SK-N-SH (cell line): ENCODE measurements around the gene CEACAM1. TPM values are rescaled to one million over a fixed set of nuclear protein-coding genes. Genes with fewer than 3 reads are reported as not detected.

Experiments
- CTCF ChIA-PET: fragments of 300-600, 350-600 bp; formaldehyde crosslinking; extraction: SDS; loops from one replicate; lab custom pipeline; 2021; lab: Yijun Ruan, JAX
- POLR2A ChIA-PET: fragments of 350-600 bp; sonication (Branson Sonifier 250); formaldehyde crosslinking; extraction: SDS; loops from one replicate; lab custom pipeline; 2020; ENCODE audit warnings: antibody characterized with exemption, inconsistent platforms; lab: Yijun Ruan, JAX
- DNase-seq: peaks from one replicate; pipeline ENCODE4 v3.0.0; 2012
- H2AFZ ChIP-seq: fragments of 200-600 bp; sonication (generic); 2 replicates; pipeline ENCODE4 v1.8.1; 2016; ENCODE audit warnings: antibody characterized with exemption, mild to moderate bottlenecking, low read depth
- H3F3A ChIP-seq: fragments of 200-600 bp; sonication (generic); replicated peaks from 2 replicates; pipeline ENCODE3; 2016; ENCODE audit warnings: antibody characterized with exemption, mild to moderate bottlenecking; ENCODE audit not compliant: insufficient read depth
- H3K27ac ChIP-seq, 2 experiments: fragments of 200-500 bp in 1 of 2; fragments of 200-600 bp in 1 of 2; sonication (Bioruptor generic) in 1 of 2; sonication (generic), shearing (Covaris generic) in 1 of 2; 2 replicates each; pipeline versions ENCODE4 v1.5.1 to v1.6.1; 2014 to 2016; ENCODE audit warnings: low read depth in 2 of 2, inconsistent platforms in 1 of 2, low read length in 1 of 2, mild to moderate bottlenecking in 1 of 2, mixed read lengths in 1 of 2
- H3K27me3 ChIP-seq: fragments of 200-600 bp; sonication (generic), shearing (Covaris generic); 2 replicates; pipeline ENCODE4 v1.6.1; 2016; ENCODE audit warnings: mixed run types; ENCODE audit not compliant: insufficient read depth
- H3K36me3 ChIP-seq, 2 experiments: fragments of 200-500 bp in 1 of 2; fragments of 200-600 bp in 1 of 2; sonication (Bioruptor generic) in 1 of 2; sonication (generic) in 1 of 2; replicated peaks in 1 of 2; 2 replicates each; pipeline versions ENCODE3 to v1.5.1; 2014 to 2016; ENCODE audit warnings: low read length in 1 of 2, mild to moderate bottlenecking in 1 of 2; ENCODE audit not compliant: insufficient read depth in 2 of 2, control insufficient read depth in 1 of 2
- H3K4me1 ChIP-seq, 2 experiments: fragments of 200-500 bp in 1 of 2; fragments of 200-600 bp in 1 of 2; sonication (Bioruptor generic) in 1 of 2; sonication (generic), shearing (Covaris generic) in 1 of 2; 2 replicates each; pipeline versions ENCODE4 v1.5.1 to v1.6.1; 2014 to 2016; ENCODE audit warnings: low read depth in 1 of 2, low read length in 1 of 2, mixed run types in 1 of 2; ENCODE audit not compliant: insufficient read depth in 2 of 2, control insufficient read depth in 1 of 2
- H3K4me2 ChIP-seq: fragments of 200-600 bp; sonication (generic), shearing (Covaris generic); 2 replicates; pipeline ENCODE4 v1.6.1; 2017; ENCODE audit warnings: mixed run types
- H3K4me3 ChIP-seq, 2 experiments: fragments of 200-500 bp in 1 of 2; fragments of 200-600 bp in 1 of 2; sonication (Bioruptor generic) in 1 of 2; sonication (generic), shearing (Covaris generic) in 1 of 2; 2 replicates each; pipeline versions ENCODE4 v1.5.1 to v1.8.1; 2014 to 2016; ENCODE audit warnings: low read depth in 2 of 2, inconsistent platforms in 1 of 2, low read length in 1 of 2, mild to moderate bottlenecking in 1 of 2, mixed read lengths in 1 of 2, moderate library complexity in 1 of 2
- H3K79me2 ChIP-seq: fragments of 200-600 bp; sonication (generic); 2 replicates; pipeline ENCODE4 v1.8.1; 2017; ENCODE audit warnings: mild to moderate bottlenecking; ENCODE audit not compliant: insufficient read depth
- H3K9ac ChIP-seq: fragments of 200-600 bp; sonication (generic); 2 replicates; pipeline ENCODE4 v1.6.1; 2017; ENCODE audit warnings: mixed run types
- H3K9me2 ChIP-seq: fragments of 200-600 bp; sonication (generic); 2 replicates; pipeline ENCODE4 v1.6.1; 2017; ENCODE audit warnings: mixed run types
- H3K9me3 ChIP-seq: fragments of 200-600 bp; sonication (generic); 2 replicates; pipeline ENCODE4 v1.6.1; 2017; ENCODE audit warnings: mixed run types, mild to moderate bottlenecking, moderate library complexity
- H4K20me1 ChIP-seq: fragments of 200-600 bp; sonication (generic); 2 replicates; pipeline ENCODE4 v1.6.1; 2017; ENCODE audit warnings: mild to moderate bottlenecking, mixed run types; ENCODE audit not compliant: insufficient read depth
- CHD2 ChIP-seq: fragments of 150-350 bp; IDR thresholded peaks from 2 replicates; pipeline ENCODE4 v1.6.1; 2018; ENCODE audit warnings: low read length; ENCODE audit not compliant: partially characterized antibody
- ELF1 ChIP-seq: IDR thresholded peaks from 2 replicates; pipeline ENCODE4 v1.4.0; 2012
- FOSL2 ChIP-seq: IDR thresholded peaks from 2 replicates; pipeline ENCODE4 v1.4.0; 2012; ENCODE audit warnings: low read depth, mild to moderate bottlenecking, moderate library complexity, borderline replicate concordance
- FOXM1 ChIP-seq: IDR thresholded peaks from 2 replicates; pipeline ENCODE4 v1.4.0; 2012; ENCODE audit warnings: low read depth, mild to moderate bottlenecking
- GABPA ChIP-seq: IDR thresholded peaks from 2 replicates; pipeline ENCODE4 v1.4.0; 2012; ENCODE audit warnings: low read depth, mild to moderate bottlenecking
- GATA2 ChIP-seq: sonication (generic); formaldehyde crosslinking; IDR thresholded peaks from 2 replicates; pipeline ENCODE4 v1.5.0; 2020; ENCODE audit warnings: mild to moderate bottlenecking, missing genetic modification reagents
- MEF2A ChIP-seq: IDR thresholded peaks from 2 replicates; pipeline ENCODE4 v1.4.0; 2012; ENCODE audit warnings: low read depth, borderline replicate concordance
- MXI1 ChIP-seq: IDR thresholded peaks from 2 replicates; pipeline ENCODE4 v1.6.1; 2012; ENCODE audit warnings: mild to moderate bottlenecking, low read depth, low read length, improper control_type of control experiment
- NRF1 ChIP-seq: IDR thresholded peaks from 2 replicates; pipeline ENCODE4 v1.6.1; 2012; ENCODE audit warnings: low read depth, mild to moderate bottlenecking, low read length
- POLR2AphosphoS5 ChIP-seq: IDR thresholded peaks from 2 replicates; pipeline ENCODE4 v1.6.1; 2012; ENCODE audit warnings: low read depth, low read length
- RAD21 ChIP-seq: IDR thresholded peaks from 2 replicates; pipeline ENCODE4 v1.6.1; 2012; ENCODE audit warnings: mild to moderate bottlenecking, low read length
- RCOR1 ChIP-seq: fragments of 150-350 bp; IDR thresholded peaks from 2 replicates; pipeline ENCODE4 v1.6.1; 2017; ENCODE audit warnings: antibody characterized with exemption, low read length
- RFX5 ChIP-seq: IDR thresholded peaks from 2 replicates; pipeline ENCODE4 v1.6.1; 2012; ENCODE audit warnings: mild to moderate bottlenecking, improper control_type of control experiment, low read length
- RXRA ChIP-seq: IDR thresholded peaks from 2 replicates; pipeline ENCODE4 v1.4.0; 2012; ENCODE audit warnings: low read depth, mild to moderate bottlenecking, borderline replicate concordance
- SIN3A ChIP-seq: IDR thresholded peaks from 2 replicates; pipeline ENCODE4 v1.6.1; 2012; ENCODE audit warnings: low read depth, mild to moderate bottlenecking, low read length, moderate library complexity, borderline replicate concordance
- SMC3 ChIP-seq: IDR thresholded peaks from 2 replicates; pipeline ENCODE4 v1.6.1; 2012; ENCODE audit warnings: low read depth, low read length, improper control_type of control experiment
- TAF1 ChIP-seq: IDR thresholded peaks from 2 replicates; pipeline ENCODE4 v1.6.1; 2012; ENCODE audit warnings: low read depth, mild to moderate bottlenecking, low read length, moderate library complexity, borderline replicate concordance
- TCF12 ChIP-seq: IDR thresholded peaks from 2 replicates; pipeline ENCODE4 v1.4.0; 2012
- TEAD4 ChIP-seq: IDR thresholded peaks from 2 replicates; pipeline ENCODE4 v1.4.0; 2012; ENCODE audit warnings: mild to moderate bottlenecking, borderline replicate concordance; ENCODE audit not compliant: insufficient read depth
- YY1 ChIP-seq: IDR thresholded peaks from 2 replicates; pipeline ENCODE4 v1.4.0; 2012; ENCODE audit warnings: low read depth, mild to moderate bottlenecking
- ZBTB33 ChIP-seq: IDR thresholded peaks from 2 replicates; pipeline ENCODE4 v1.4.0; 2012; ENCODE audit warnings: low read depth, borderline replicate concordance
- WGBS: methylation state at CpG from one replicate; pipeline ENCODE4 v1.1.6; 2017; ENCODE audit warnings: low lambda C conversion rate; 5-methylcytosine and 5-hydroxymethylcytosine counted together
- polyA plus RNA-seq, 3 experiments: library from polyadenylated mRNA; depleted of rRNA; stranded (reverse); fragments of >200 nt; gene quantifications; 2 replicates each; pipeline ENCODE4 v1.2.3, GENCODE V29; 2012
- TF ChIP-seq, protein P1 (sequence below): IDR thresholded peaks from 2 replicates; pipeline ENCODE4; 2012
- TF ChIP-seq, protein P2 (sequence below): IDR thresholded peaks from 2 replicates; pipeline ENCODE4 v1.4.0; 2012; ENCODE audit warnings: low read depth

The CEACAM1 gene
- polyA plus RNA-seq, 1 of the 3 experiments (the other 2 are of a cell fraction) = 0.53 TPM

DNA sequence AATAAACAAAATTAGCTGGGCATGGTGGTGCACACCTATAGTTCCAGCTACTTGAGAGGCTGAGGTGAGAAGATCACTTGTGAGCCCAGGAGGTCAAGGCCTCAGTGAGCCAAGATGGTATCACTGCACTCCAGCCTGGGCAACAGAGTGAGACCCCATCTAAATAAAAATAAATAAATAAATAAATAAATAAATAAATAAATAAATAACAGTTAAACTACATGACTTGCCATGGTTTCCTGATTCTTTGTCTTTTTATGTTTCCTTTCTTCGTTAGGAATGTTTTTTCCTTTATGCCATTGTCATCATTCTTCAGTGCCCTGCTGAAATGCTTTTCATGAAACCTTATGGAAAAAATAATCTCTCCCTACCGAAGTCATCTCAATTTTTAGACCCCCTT is 50.3 kb downstream of the CEACAM1 start:
- Histone ChIP-seq H3K27ac (no peak overlapping the region), H3K27me3 (no peaks in the 10 kb centered on the region)
- TF ChIP-seq, protein P1, sequence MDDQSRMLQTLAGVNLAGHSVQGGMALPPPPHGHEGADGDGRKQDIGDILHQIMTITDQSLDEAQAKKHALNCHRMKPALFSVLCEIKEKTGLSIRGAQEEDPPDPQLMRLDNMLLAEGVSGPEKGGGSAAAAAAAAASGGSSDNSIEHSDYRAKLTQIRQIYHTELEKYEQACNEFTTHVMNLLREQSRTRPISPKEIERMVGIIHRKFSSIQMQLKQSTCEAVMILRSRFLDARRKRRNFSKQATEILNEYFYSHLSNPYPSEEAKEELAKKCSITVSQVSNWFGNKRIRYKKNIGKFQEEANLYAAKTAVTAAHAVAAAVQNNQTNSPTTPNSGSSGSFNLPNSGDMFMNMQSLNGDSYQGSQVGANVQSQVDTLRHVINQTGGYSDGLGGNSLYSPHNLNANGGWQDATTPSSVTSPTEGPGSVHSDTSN = no peak
- TF ChIP-seq ELF1 (no peak), ZBTB33 (no peak), TCF12 (no peak), SMC3 (no peak), TAF1 (no peak), FOXM1 (no peak), YY1 (no peak), POLR2AphosphoS5 (no peak), RXRA (no peak), RFX5 (no peak)
- TF ChIP-seq, all 33 proteins: peak for 0
- no peaks in the 10 kb centered on the region for H3K9me3 ChIP-seq
- H4K20me1 ChIP-seq = no peaks in the 10 kb centered on the region
- no peaks in the 10 kb centered on the region for H3K9me2 ChIP-seq
- no peak overlapping the region for H3K4me3 ChIP-seq
- POLR2A ChIA-PET = no interaction called here
- DNase-seq = no peak
- WGBS = 84% methylated on average over 2 of the region's 2 CpGs
- CTCF ChIA-PET = no interaction called here
- H3K36me3 ChIP-seq = no peaks in the 10 kb centered on the region
- no peak overlapping the region for H2AFZ ChIP-seq
- H3K4me1 ChIP-seq = peaks cover 0 to 4% of the 10 kb centered on the region in 2 experiments; a peak in 2 of 4 replicates
- no peaks in the 10 kb centered on the region for H3F3A ChIP-seq
- no peak overlapping the region for H3K4me2 ChIP-seq
- no peaks in the 10 kb centered on the region for H3K79me2 ChIP-seq
- no peak overlapping the region for H3K9ac ChIP-seq

DNA sequence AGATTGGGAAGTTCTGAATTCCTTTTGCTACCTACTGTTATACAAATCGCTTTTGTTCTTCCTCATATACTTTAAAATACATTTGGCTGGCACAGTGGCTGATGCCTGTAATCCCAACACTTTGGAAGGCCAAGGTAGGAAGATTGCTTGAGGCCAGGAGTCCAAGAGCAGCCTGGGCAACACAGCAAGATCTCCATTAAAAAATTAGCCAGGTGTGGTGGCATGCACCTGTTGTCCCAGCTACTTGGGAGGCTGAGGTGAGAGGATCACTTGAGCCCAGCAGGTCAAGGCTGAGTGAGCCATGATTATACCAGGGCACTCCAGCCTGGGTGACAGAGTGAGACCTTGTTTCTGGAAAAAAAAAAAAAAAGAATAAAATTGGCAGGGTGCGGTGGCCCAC is 51.2 kb downstream of the CEACAM1 start:
- Histone ChIP-seq H3K4me2 (no peak overlapping the region), H3F3A (no peaks in the 10 kb centered on the region), H3K9me2 (no peaks in the 10 kb centered on the region), H4K20me1 (no peaks in the 10 kb centered on the region), H3K9ac (no peak overlapping the region), H3K36me3 (no peaks in the 10 kb centered on the region), H3K4me1 (peaks cover 0 to 4% of the 10 kb centered on the region in 2 experiments; a peak in 2 of 4 replicates), H3K4me3 (no peak overlapping the region), H3K27ac (no peak overlapping the region), H3K79me2 (no peaks in the 10 kb centered on the region), H3K9me3 (no peaks in the 10 kb centered on the region), H3K27me3 (no peaks in the 10 kb centered on the region), H2AFZ (no peak overlapping the region)
- no peak for DNase-seq
- CTCF ChIA-PET = no interaction called here
- no peak for TF ChIP-seq NRF1
- no peak for TF ChIP-seq RAD21
- no peak for TF ChIP-seq MEF2A
- no peak for TF ChIP-seq TEAD4
- TF ChIP-seq FOSL2 = no peak
- TF ChIP-seq, protein P2, sequence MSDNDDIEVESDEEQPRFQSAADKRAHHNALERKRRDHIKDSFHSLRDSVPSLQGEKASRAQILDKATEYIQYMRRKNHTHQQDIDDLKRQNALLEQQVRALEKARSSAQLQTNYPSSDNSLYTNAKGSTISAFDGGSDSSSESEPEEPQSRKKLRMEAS = no peak
- no peak for TF ChIP-seq CHD2
- TF ChIP-seq YY1 = no peak
- no peak for TF ChIP-seq ZBTB33
- TF ChIP-seq MXI1 = no peak
- no peak for TF ChIP-seq GABPA
- TF ChIP-seq GATA2 (CRISPR knock-in tag) = no peak
- TF ChIP-seq RCOR1 = no peak
- TF ChIP-seq SIN3A = no peak
- WGBS = 72% methylated on average over 2 of the region's 2 CpGs
- POLR2A ChIA-PET = no interaction called here
